Fibroblast of the aortic adventitia (primary cell): ENCODE data around the gene SUOX. TPM values are rescaled to one million over a fixed set of nuclear protein-coding genes. Genes with fewer than 3 reads are reported as not detected.

Experiments used
- DNase-seq: peaks from one replicate; pipeline ENCODE4 v3.0.0-alpha.2; 2010; ENCODE audit warnings: low read depth
- H3K4me3 ChIP-seq: 2 replicates; pipeline ENCODE4 v1.5.1; 2011; ENCODE audit warnings: low read depth, mild to moderate bottlenecking, control low read depth, low read length, moderate library complexity
- total RNA-seq: library from RNA; depleted of rRNA; stranded (reverse); fragments of >200 nt; gene quantifications from 2 replicates; pipeline ENCODE4 v1.2.3, GENCODE V29; 2012; ENCODE audit warnings: low replicate concordance
- TF ChIP-seq, protein P1 (sequence below): IDR thresholded peaks from 2 replicates; pipeline ENCODE4 v1.5.1; 2011; ENCODE audit warnings: mild to moderate bottlenecking, low read length, control low read depth, inconsistent platforms; ENCODE audit not compliant: insufficient read depth

Gene SUOX
- total RNA-seq, 1 donor, result 20.4 TPM

DNA sequence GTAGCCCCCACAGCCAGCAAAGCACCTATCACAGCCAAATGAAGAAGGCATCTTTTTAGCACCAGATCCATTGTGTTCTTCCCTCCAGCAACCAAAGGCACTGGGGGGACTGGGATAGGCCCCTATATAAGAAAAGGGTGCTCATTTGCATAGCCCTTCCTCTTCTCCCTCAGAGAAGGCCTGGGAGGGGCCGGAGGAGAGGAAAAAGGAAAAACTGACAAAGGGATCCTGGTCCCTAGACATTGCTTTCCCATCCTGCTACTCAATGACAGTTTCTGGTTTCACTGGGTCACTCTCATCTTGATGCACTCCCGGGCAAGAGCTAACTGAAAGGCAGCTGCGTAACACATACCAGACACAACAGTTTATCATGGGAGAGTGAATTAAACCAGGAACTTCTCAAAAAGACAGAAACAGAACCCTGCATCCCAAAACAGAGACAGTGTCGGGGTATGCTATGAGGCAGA is 31.1 kb upstream of the SUOX start, which contains the start of gene PMEL:
PMEL (minus strand) TSS at position 102 of the 467 bp plus-strand sequence; CDS start at position 71, 31 bp downstream.
- peak within 1 kb of the TSS; percentile 85 for H3K4me3 ChIP-seq
- no peak for DNase-seq
- TF ChIP-seq, protein P1, sequence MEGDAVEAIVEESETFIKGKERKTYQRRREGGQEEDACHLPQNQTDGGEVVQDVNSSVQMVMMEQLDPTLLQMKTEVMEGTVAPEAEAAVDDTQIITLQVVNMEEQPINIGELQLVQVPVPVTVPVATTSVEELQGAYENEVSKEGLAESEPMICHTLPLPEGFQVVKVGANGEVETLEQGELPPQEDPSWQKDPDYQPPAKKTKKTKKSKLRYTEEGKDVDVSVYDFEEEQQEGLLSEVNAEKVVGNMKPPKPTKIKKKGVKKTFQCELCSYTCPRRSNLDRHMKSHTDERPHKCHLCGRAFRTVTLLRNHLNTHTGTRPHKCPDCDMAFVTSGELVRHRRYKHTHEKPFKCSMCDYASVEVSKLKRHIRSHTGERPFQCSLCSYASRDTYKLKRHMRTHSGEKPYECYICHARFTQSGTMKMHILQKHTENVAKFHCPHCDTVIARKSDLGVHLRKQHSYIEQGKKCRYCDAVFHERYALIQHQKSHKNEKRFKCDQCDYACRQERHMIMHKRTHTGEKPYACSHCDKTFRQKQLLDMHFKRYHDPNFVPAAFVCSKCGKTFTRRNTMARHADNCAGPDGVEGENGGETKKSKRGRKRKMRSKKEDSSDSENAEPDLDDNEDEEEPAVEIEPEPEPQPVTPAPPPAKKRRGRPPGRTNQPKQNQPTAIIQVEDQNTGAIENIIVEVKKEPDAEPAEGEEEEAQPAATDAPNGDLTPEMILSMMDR, result no peak

DNA sequence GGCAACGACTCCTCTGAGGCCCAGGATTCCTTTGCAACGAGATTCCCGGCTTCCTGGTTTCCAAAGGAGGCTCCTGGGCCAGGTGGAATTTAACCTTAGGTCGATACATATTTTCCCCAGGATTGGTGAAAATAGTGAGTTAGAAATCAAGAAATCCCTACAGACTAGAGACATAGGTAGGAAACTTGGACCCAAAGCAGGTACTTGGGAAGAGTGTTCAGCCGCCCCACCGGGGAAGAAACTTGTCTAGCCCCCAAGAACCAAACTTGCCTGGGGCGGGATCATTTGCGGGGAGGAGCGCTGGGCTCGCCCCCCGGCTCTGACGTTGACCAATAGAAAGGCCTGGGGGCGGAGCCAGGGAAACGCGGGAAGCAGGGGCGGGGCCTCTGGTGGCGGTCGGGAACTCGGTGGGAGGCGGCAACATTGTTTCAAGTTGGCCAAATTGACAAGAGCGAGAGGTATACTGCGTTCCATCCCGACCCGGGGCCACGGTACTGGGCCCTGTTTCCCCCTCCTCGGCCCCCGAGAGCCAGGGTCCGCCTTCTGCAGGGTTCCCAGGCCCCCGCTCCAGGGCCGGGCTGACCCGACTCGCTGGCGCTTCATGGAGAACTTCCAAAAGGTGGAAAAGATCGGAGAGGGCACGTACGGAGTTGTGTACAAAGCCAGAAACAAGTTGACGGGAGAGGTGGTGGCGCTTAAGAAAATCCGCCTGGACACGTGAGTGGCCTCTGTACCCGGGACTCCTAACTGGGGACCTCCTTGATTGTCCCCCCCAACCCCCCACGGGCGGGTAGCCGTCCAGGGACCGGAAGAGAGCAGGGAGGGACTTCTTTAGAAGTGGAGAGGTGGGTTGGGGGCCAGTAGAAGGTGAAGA is 30.4 kb upstream of the SUOX start, which contains the start of gene CDK2:
CDK2 (plus strand) TSS at position 423 of the 874 bp plus-strand sequence; CDS start at position 602, 179 bp downstream.
- H3K4me3 ChIP-seq, result peak within 1 kb of the TSS; percentile 85
- DNase-seq, result peak; percentile 65
- TF ChIP-seq, protein P1, result no peak

DNA sequence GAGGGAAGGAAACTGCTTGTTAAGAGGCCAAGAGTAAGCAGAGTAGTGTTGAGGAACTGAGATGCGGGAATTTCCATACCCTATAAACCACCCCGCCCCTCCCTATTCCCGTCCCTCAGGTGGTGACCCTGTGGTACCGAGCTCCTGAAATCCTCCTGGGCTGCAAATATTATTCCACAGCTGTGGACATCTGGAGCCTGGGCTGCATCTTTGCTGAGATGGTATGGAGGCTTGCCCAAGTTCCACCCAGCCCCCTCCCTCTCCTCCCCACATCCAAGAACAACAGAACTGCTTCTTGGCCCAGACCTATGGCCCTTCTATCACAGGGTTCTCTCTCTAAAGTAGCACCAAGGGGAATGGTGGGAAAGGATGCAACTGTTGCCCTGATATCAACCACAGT is 27.7 kb upstream of the SUOX start:
- peak; percentile 31 for DNase-seq
- H3K4me3 ChIP-seq, result no peak overlapping the region
- TF ChIP-seq, protein P1, result no peak

DNA sequence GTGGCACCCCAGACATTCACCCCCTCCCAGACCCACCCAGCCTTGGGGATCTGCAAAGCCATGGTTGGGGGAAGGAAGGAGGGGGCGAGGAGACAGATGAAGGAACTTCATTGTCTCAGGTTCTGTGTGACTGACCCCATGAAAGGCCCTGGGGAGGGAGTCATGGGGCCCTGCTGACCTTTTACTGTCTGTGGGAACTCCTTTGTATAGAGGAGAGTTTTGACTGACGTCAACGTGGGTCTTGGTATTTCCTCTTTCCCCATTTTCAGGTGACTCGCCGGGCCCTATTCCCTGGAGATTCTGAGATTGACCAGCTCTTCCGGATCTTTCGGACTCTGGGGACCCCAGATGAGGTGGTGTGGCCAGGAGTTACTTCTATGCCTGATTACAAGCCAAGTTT is 26.3 kb upstream of the SUOX start:
- DNase-seq, result peak; percentile 41
- TF ChIP-seq, protein P1, result no peak
- H3K4me3 ChIP-seq, result no peak overlapping the region

DNA sequence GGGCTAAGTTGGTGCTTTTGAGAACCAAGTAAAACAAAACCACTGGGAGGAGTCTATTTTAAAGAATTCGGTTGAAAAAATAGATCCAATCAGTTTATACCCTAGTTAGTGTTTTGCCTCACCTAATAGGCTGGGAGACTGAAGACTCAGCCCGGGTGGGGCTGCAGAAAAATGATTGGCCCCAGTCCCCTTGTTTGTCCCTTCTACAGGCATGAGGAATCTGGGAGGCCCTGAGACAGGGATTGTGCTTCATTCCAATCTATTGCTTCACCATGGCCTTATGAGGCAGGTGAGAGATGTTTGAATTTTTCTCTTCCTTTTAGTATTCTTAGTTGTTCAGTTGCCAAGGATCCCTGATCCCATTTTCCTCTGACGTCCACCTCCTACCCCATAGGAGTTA is 25.0 kb upstream of the SUOX start:
- peak; percentile 79 for DNase-seq
- TF ChIP-seq, protein P1, result no peak
- peak overlapping the region; percentile 89 for H3K4me3 ChIP-seq

DNA sequence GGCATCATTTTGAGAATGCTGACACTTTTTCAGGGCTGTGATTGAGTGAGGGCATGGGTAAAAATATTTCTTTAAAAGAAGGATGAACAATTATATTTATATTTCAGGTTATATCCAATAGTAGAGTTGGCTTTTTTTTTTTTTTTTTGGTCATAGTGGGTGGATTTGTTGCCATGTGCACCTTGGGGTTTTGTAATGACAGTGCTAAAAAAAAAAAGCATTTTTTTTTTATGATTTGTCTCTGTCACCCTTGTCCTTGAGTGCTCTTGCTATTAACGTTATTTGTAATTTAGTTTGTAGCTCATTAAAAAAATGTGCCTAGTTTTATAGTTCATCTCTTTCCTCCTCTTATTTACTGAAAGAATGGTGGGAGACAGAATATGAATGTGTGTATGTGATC is 24.6 kb upstream of the SUOX start:
- TF ChIP-seq, protein P1, result no peak
- DNase-seq, result no peak
- peak overlapping the region; percentile 89 for H3K4me3 ChIP-seq
